Mesenteric fat pad (tissue), 1 donor: ENCODE measurements around the gene TCEANC2. TPM values are rescaled to one million over a fixed set of nuclear protein-coding genes. Genes with fewer than 3 reads are reported as not detected.

Source experiments
- DNase-seq: peaks from one replicate; pipeline ENCODE4 v3.0.0-alpha.2; 2020; ENCODE audit warnings: low spot score
- total RNA-seq: library from RNA; stranded (reverse); fragmentation: NEBNext Ultra II Directional; extraction: Animal tissue kit (Norgen Biotek cat#: 25700); gene quantifications from one replicate; pipeline ENCODE4 v1.2.1, GENCODE V29; 2021
- donor health status: DM: yes; HTN: yes; CAD: no.

The TCEANC2 gene
- total RNA-seq, 1 donor from 2014 or later = 4.2 TPM

DNA sequence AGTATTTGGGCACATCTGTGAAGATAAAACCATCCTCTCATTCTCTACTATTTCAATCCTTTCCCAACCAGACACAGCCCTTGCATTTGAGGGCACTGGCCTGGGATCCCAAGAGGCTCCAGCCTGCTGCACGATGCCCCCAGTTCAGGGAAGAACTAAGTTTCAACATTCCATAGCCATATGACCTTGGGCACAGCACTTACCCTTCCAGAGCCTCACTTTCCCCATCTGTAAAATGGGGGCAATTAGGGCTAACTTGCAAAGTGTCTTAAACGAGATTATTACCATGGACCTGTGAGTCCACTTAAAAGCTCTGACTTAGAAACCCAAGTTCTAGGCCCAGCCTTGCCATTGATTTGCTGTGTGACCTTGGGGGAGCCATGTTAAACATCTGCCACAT is 76.5 kb downstream of the TCEANC2 start:
- DNase-seq = no peak

DNA sequence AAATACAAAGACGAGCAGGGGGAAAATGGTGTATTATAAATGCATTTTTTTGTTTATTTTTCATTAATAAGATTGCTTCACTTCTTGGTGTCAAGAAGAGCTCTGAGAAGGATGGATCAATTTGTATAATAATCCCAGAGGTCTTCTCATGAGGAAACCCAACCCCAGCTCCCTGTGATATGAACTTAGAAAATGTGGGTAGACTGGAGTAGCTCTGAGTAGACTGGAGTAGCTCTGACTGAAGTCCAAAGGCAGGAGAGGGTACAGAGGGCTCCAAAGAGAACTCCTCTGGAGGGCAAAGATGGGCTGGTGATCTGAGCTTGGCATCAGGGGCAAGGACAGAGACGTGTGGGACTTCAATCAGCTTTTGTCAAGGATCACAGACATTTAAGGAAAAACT is 78.0 kb downstream of the TCEANC2 start:
- no peak for DNase-seq

GRCh38 chr1:54132495-54132894 is 79.1 kb downstream of the TCEANC2 start:
- no peak for DNase-seq

DNA sequence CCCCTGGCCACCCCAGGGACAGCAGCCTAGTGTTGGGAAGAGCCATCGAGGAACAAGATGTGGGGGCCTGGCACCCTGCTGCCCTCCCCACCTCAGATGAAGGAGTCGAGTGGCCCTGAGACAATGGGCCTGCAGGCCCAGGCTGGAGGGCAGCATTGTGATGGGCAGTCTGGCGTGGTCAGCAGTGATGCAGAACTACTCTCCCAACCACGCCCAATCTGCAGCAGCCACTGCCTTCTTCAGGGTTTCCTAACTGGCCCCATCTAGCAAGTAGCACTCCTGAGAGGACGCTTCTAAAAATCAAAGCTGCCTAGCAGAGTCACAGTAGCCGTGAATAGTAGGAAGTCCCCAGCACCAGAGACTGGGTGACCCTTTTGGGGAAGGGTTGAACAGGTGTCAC is 80.9 kb downstream of the TCEANC2 start:
- no peak for DNase-seq

DNA sequence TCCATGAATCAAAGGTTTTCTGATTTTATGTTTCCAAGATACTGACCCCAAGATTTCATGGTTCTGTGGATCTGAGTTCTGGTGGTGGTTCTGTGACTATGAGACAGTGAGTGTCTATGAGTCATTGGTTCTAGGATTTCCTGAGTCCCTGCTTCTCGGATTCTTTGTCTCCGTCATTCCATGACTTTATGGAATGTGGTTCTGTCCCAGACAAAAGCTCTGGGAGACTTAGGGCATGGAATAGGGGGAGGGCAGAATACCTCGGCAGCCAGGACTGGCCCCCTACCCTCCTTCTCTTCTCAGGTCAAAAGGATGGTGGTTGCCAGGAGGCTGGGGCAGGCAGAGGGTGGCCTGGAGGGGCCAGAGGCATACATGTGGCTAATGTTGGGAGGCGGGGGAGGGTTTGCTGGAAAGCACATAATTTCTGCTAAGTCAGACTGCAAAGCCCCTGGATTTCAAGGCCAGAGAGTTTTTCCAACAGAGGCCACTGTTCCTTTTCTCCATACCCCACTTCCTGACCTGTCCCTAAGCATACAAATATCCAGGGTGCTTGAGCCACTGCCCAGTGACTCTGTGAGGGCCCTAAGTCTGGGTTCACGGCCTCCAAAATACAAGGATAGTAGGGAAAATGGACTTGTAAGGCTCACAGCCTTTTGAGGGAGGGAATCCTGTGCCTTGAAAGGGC is 82.2 kb downstream of the TCEANC2 start:
- no peak for DNase-seq

DNA sequence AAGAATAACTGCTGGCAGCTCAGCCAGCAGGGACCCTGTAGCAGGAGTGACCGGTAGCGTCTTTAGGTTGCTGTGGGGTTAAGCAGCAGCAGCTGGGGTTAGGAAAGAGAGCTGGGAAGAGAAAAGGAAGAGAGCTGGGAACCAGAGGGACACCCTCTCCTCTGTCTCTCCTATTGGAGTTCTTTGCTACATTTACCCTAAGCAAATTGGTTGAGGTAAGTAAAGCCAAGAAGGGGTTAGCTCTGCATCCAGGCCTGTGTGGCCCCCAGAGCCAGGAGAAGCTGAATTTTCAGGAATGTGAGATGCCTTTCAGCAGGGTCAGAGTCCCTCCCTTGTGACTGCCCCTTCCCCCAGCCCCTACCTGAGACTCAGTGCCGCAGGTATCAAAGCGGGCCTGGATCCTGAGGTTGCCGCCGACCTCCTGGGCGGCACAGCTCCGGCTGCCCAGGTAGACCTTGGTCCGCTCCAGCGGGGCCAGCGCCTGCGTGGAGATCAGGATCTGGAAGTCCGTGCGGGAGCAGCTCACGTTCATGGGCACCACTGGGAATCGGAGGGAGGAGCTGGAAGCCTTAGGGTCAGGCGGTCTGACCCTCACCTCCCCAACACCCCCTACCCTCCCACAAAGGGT is 83.0 kb downstream of the TCEANC2 start:
- no peak for DNase-seq

DNA sequence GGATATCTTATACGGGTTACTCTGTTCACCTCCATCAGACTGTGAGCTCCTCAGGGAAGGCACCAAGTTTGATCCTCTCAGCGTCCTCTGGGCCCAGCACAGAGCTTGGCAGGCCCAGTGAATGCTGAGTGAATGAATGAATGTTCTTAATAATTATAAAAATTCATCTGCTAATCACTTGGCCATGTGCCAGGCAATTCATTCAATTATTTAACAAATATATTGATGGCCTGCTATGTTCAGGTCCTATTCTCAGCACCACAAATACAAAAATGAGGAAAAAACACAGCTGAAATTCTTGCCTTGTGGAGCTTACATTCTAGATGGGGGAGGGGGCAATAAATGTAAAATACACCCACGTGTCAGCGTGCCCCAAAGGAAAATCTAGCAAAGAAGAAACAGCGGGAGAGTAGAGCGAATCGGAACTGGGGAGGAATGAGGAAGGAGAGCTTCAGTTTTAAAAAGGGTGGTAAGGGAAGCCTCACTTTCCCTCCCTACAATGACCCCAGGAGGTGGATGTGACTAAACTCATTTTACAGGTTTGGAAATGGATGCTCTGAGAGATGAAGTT is 83.6 kb downstream of the TCEANC2 start:
- no peak for DNase-seq

DNA sequence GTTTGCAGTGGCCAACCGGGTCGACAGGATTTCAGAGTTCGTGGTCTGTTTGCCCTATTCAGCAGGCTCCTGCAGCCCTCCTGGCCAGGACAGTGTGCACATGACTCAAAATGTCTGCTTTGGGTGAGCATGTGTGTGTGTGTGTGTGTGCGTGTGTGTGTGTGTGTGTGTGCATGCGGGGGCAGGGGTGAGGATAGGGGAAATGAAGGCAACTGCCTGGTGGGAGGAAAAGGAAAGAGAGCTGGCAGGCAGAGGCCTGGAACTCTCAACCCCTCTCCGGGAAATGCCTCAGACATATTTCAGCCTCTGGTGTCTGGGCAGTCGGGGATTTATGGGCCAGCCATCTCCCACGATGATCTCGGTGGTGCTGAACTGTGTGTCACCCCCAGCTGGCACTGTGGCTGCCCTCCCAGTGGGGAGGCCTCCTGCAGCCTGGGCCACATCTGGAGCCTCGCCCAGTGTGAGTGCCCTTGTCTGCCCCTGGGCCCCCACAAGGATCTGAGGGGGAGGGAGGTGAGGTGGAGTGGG is 84.2 kb downstream of the TCEANC2 start:
- no peak for DNase-seq

DNA sequence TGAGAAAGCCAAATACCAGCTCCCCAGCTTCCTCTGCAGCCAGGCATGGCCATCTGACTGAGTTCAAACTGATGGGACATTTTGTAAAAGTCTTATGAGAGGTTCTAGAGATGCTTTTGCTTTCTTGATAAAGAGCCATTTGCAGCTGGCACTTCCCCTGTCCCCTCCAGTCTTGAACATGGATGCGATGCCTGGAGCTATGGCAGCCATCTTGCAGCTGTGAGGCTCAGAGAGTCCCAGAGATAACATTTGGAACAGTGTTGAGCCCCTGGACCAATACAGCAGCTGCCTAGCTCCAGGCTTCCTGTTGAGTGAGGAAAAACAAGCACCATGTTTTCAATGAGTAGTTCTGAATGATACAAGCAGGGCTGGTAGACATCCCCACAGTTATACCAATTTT is 85.6 kb downstream of the TCEANC2 start:
- no peak for DNase-seq

DNA sequence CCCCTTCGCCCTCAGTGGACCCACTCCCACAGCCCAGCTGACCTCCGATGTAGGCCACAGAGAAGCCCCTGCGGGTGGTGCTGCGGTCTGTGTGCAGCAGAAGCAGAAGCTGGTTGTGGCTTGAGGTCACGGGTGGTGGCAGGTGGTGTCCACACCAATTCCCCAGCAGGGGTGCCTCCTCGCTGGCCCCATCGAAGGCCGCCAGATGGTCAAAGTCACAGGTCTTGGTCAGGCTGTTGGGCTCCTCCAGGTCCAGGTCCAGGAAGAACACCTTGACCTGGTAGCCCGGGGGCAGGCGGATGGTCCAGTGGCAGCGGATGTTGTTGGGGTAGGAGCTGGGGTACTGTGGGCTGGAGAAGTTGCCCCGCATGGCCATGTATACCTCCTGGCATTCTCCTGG is 86.3 kb downstream of the TCEANC2 start:
- DNase-seq = no peak

DNA sequence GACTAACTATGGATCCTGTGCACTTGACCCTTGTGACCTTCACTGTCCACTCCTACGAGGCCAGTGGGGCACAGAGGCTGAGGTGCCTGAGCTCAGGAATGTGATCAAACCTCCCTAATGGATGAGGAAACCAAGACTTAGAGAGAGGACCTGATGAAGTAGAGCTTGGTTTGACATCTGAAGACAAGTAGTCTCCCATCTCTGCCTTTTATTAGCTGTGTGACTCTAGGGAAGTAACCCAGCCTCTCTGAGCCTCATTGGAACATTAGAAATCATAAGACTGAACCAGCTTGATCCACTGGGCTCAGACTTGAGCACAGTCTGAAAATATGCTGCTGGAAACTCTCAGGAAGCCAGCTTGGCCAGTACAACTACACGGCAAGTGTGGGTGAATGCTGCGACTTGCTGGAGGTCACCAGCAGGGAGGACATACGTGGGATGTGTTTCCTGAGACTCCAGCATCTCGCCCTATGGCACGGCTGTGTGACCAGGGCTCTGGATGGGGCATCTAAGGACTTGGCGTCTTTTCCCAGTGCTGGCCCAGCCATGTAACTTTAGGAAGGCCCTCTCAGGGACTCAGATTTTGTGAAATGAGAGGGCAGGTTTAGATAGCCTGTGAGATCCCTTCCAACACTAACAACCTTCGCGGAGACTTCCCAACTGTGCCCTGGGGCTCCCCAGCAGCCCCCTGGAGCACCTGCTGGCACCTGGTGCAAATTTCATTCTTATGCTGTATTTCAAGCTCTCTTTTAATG is 88.9 kb downstream of the TCEANC2 start:
- no peak for DNase-seq

GRCh38 chr1:54144366-54144765 is 91.0 kb downstream of the TCEANC2 start:
- DNase-seq = no peak

DNA sequence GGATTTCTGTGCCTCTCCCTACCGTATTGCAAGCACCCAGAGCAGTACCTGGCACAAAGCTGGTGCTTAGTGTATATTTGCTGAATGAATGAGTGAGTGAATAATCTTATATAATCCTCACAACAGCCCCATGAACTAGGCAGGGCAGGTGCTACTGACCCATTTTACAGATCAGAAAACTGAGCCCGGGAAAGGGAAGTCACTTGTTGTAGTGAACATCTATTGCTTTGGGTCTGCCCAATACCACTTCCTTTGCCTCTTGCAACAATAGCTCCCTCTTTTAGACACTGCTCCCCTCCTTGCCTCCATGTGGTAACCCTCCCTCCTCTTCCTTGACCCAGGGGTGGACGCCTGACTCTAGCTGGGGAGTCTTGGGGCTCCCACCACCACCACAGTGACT is 96.3 kb downstream of the TCEANC2 start:
- no peak for DNase-seq

- no peak for DNase-seq
Observed at GRCh38 chr1:54151013-54151412, 97.6 kb downstream of the TCEANC2 start.

DNA sequence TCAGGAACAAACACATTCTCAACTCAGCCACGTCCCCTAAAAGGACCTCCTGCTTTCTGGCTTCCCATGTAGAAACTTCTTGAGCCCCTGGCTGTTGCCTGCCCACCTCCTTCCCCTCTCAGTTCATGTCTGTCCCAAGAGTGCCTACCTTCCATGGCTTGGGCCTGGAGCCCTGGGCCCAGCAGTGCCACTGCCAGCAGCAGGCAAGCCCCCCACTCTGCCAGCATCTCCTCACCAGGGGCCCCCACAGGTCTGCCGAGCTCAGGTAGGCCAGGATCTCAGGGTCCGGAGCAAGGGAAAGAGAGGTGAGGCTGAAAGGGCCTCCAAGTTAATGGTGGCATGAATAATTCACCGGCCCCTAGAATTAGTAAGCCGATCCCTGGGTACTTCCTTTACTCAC is 99.3 kb downstream of the TCEANC2 start, which contains the start of gene CDCP2:
Gene CDCP2, minus strand, starts transcription at position 305 of the 400 bp plus-strand sequence. Its CDS starts 78 bp downstream, at position 227.
- no peak for DNase-seq

GRCh38 chr1:54153535-54154439 is 100.4 kb downstream of the TCEANC2 start:
- no peak for DNase-seq
